ENCODE measurements around the gene ARHGEF16. TPM values are rescaled to one million over a fixed set of nuclear protein-coding genes. Genes with fewer than 3 reads are reported as not detected.

The ARHGEF16 gene
- total and polyA plus RNA-seq, 2 donors (not counting 1 experiment from before 2014, with no cell fraction given), result 0.13 to 0.22 TPM

GRCh38 chr1:3472088-3472850 is 17.8 kb downstream of the ARHGEF16 start:
- Mint-ChIP-seq H3K27ac (no peak overlapping the region), H3K9me3 (ENCODE audit: insufficient read depth) (no peaks in the 10 kb centered on the region), H3K4me3 (no peak overlapping the region), H3K4me1 (peaks cover 4% of the 10 kb centered on the region), H3K27me3 (no peaks in the 10 kb centered on the region)
- no peak overlapping the region for H3K4me2 ChIP-seq (replicated peaks; ENCODE audit: low read depth, low read length, poor library complexity, severe bottlenecking)
- no peaks in the 10 kb centered on the region for H3K27me3 ChIP-seq (replicated peaks in 1 of 4; ENCODE audit: control extremely low read depth in 1 of 4, control insufficient read depth in 3 of 4, insufficient read depth in 4 of 4, low read length in 3 of 4)
- no peak overlapping the region for H3K4me3 ChIP-seq (ENCODE audit: control extremely low read depth in 1 of 5, extremely low read depth in 1 of 5, insufficient read depth in 1 of 5, low read depth in 2 of 5, low read length in 4 of 5)
- ATAC-seq (ENCODE audit: low read depth) (no peak), DNase-seq (no peak)
- no peak overlapping the region for H2AFZ ChIP-seq (ENCODE audit: insufficient read depth, low read depth, low read length, poor library complexity, severe bottlenecking)
- ChIA-PET CTCF (interaction anchor here (1.8 kb wide), 1 partner anchor 19 kb away, joined by 4 read pairs; no protein-coding TSS in a partner anchor), POLR2A (interaction anchor here (0.5 to 0.7 kb wide), 2 partner anchors 126 to 249 kb away, joined by 4 to 5 read pairs; no protein-coding TSS in a partner anchor)
- H3K36me3 ChIP-seq (replicated peaks in 1 of 2; ENCODE audit: control extremely low read depth in 1 of 2, control insufficient read depth in 1 of 2, extremely low read depth in 1 of 2, insufficient read depth in 2 of 2, low read length in 1 of 2), result no peaks in the 10 kb centered on the region
- H3K9me3 ChIP-seq (ENCODE audit: control extremely low read depth in 1 of 3, control insufficient read depth in 2 of 3, insufficient read depth in 1 of 3, low read length in 2 of 3), result peaks cover 0 to 3% (median 0%) of the 10 kb centered on the region in 3 donors
- H3K79me2 ChIP-seq (ENCODE audit: control insufficient read depth, insufficient read depth, low read length), result no peaks in the 10 kb centered on the region
- 89% methylated on average over 25 of the region's 25 CpGs for WGBS (ENCODE audit: insufficient coverage)
- no peaks in the 10 kb centered on the region for H4K20me1 ChIP-seq (ENCODE audit: control insufficient read depth, insufficient read depth, low read length, poor library complexity, severe bottlenecking)
- TF ChIP-seq EZH2 (IDR thresholded peaks at IDR 0.05; ENCODE audit: borderline replicate concordance, insufficient read depth, low read depth, low read length, poor library complexity, severe bottlenecking) (no peak), CTCF (IDR thresholded peaks at IDR 0.05) (no peak)
- intact Hi-C loops (cut with micrococcal nuclease), result no loop called here
- H3K4me1 ChIP-seq (ENCODE audit: control insufficient read depth in 2 of 2, insufficient read depth in 2 of 2, low read length in 2 of 2), result no peaks in the 10 kb centered on the region
- H3K27ac ChIP-seq (ENCODE audit: low read length in 2 of 2), result no peak overlapping the region
- H3K9ac ChIP-seq (ENCODE audit: low read length), result no peak overlapping the region

- H3K27ac Mint-ChIP-seq, result no peak overlapping the region
- 86% methylated on average over 11 of the region's 17 CpGs for WGBS (ENCODE audit: insufficient coverage)
- no peak for TF ChIP-seq CTCF (IDR thresholded peaks at IDR 0.05)
- no peak for TF ChIP-seq EZH2 (IDR thresholded peaks at IDR 0.05; ENCODE audit: borderline replicate concordance, insufficient read depth, low read depth, low read length, poor library complexity, severe bottlenecking)
- POLR2A ChIA-PET, result no interaction called here
- Histone ChIP-seq H3K4me1 (ENCODE audit: control insufficient read depth in 2 of 2, insufficient read depth in 2 of 2, low read length in 2 of 2) (no peaks in the 10 kb centered on the region), H4K20me1 (ENCODE audit: control insufficient read depth, insufficient read depth, low read length, poor library complexity, severe bottlenecking) (no peaks in the 10 kb centered on the region), H3K79me2 (ENCODE audit: control insufficient read depth, insufficient read depth, low read length) (no peaks in the 10 kb centered on the region), H3K9me3 (ENCODE audit: control extremely low read depth in 1 of 3, control insufficient read depth in 2 of 3, insufficient read depth in 1 of 3, low read length in 2 of 3) (peaks cover 0 to 3% (median 0%) of the 10 kb centered on the region in 3 donors), H3K4me3 (ENCODE audit: control extremely low read depth in 1 of 5, extremely low read depth in 1 of 5, insufficient read depth in 1 of 5, low read depth in 2 of 5, low read length in 4 of 5) (no peak overlapping the region), H3K4me2 (replicated peaks; ENCODE audit: low read depth, low read length, poor library complexity, severe bottlenecking) (no peak overlapping the region), H3K27me3 (replicated peaks in 1 of 4; ENCODE audit: control extremely low read depth in 1 of 4, control insufficient read depth in 3 of 4, insufficient read depth in 4 of 4, low read length in 3 of 4) (no peaks in the 10 kb centered on the region), H3K36me3 (replicated peaks in 1 of 2; ENCODE audit: control extremely low read depth in 1 of 2, control insufficient read depth in 1 of 2, extremely low read depth in 1 of 2, insufficient read depth in 2 of 2, low read length in 1 of 2) (no peaks in the 10 kb centered on the region), H3K27ac (ENCODE audit: low read length in 2 of 2) (no peak overlapping the region), H2AFZ (ENCODE audit: insufficient read depth, low read depth, low read length, poor library complexity, severe bottlenecking) (no peak overlapping the region), H3K9ac (ENCODE audit: low read length) (no peak overlapping the region)
- H3K9me3 Mint-ChIP-seq (ENCODE audit: insufficient read depth), result no peaks in the 10 kb centered on the region
- H3K27me3 Mint-ChIP-seq, result no peaks in the 10 kb centered on the region
- DNase-seq (no peak), ATAC-seq (ENCODE audit: low read depth) (no peak)
- H3K4me1 Mint-ChIP-seq, result peaks cover 4% of the 10 kb centered on the region
- intact Hi-C loops (cut with micrococcal nuclease), result no loop called here
- H3K4me3 Mint-ChIP-seq, result no peak overlapping the region
- CTCF ChIA-PET, result interaction anchor here (1.8 kb wide), 1 partner anchor 20 kb away, joined by 4 read pairs; no protein-coding TSS in a partner anchor
Observed at GRCh38 chr1:3472906-3473305, 18.4 kb downstream of the ARHGEF16 start.
